Lower leg skin (tissue), 4 donors: ENCODE data around the gene DDN. TPM values are rescaled to one million over a fixed set of nuclear protein-coding genes. Genes with fewer than 3 reads are reported as not detected.

Experiments
- DNase-seq, 2 donors: peaks; one replicate each; pipeline ENCODE4 v3.0.0-alpha.2; 2019; ENCODE audit warnings: low spot score in 2 of 2
- H3K4me3 ChIP-seq: fragments of 200-600 bp; sonication (generic); 2 replicates; pipeline ENCODE4 v1.5.1; 2017; ENCODE audit warnings: mild to moderate bottlenecking, low read depth; ENCODE audit not compliant: poor library complexity, severe bottlenecking
- POLR2A ChIP-seq, 2 donors: fragments of 450-650 bp; IDR thresholded peaks; one replicate each; pipeline ENCODE4 v1.6.1; 2016 to 2017; ENCODE audit warnings: antibody characterized with exemption in 2 of 2, mild to moderate bottlenecking in 1 of 2, moderate library complexity in 1 of 2
- WGBS, 2 donors: methylation state at CpG; one replicate each; pipeline ENCODE4 v1.1.5; 2018; 5-methylcytosine and 5-hydroxymethylcytosine counted together
- intact Hi-C: fragments of 100-400 bp; cut with DNase I; formaldehyde crosslinking; loops from one replicate; pipeline ENCODE4 v1.15.0; 2023; ENCODE audit warnings: low total_unique reads
- total RNA-seq, 4 donors: library from RNA; depleted of rRNA; stranded (reverse); fragments of >200 nt; gene quantifications; one replicate each; pipeline ENCODE4 v1.1.0, GENCODE V29; 2016
- TF ChIP-seq, protein P1 (sequence below), 3 donors: fragments of 450-650 bp; IDR thresholded peaks; one replicate each; pipeline ENCODE4 v1.5.1; 2016; ENCODE audit warnings: antibody characterized with exemption in 3 of 3, mild to moderate bottlenecking in 3 of 3, moderate library complexity in 2 of 3

Gene DDN
- total RNA-seq, 4 donors from 2014 or later: 0.05 to 0.29 (median 0.13) TPM; not detected in 1

DNA sequence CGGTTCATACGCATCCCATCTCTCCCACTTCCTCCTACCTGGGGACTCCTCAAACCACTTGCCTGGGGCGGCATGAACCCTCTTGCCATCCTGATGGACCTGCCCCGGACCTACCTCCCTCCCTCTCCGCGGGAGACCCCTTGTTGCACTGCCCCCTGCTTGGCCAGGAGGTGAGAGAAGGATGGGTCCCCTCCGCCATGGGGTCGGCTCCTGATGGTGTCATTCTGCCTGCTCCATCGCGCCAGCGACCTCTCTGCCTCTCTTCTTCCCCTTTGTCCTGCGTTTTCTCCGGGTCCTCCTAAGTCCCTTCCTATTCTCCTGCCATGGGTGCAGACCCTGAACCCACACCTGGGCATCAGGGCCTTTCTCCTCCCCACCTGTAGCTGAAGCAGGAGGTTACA, 17.4 kb downstream of the DDN start:
- no peak overlapping the region for H3K4me3 ChIP-seq
- WGBS, 2 donors: 28 to 31% methylated on average over 13 of the region's 13 CpGs
- no peak for DNase-seq
- TF ChIP-seq POLR2A (IDR thresholded peaks at IDR 0.05): no peak
- TF ChIP-seq, protein P1, sequence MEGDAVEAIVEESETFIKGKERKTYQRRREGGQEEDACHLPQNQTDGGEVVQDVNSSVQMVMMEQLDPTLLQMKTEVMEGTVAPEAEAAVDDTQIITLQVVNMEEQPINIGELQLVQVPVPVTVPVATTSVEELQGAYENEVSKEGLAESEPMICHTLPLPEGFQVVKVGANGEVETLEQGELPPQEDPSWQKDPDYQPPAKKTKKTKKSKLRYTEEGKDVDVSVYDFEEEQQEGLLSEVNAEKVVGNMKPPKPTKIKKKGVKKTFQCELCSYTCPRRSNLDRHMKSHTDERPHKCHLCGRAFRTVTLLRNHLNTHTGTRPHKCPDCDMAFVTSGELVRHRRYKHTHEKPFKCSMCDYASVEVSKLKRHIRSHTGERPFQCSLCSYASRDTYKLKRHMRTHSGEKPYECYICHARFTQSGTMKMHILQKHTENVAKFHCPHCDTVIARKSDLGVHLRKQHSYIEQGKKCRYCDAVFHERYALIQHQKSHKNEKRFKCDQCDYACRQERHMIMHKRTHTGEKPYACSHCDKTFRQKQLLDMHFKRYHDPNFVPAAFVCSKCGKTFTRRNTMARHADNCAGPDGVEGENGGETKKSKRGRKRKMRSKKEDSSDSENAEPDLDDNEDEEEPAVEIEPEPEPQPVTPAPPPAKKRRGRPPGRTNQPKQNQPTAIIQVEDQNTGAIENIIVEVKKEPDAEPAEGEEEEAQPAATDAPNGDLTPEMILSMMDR (IDR thresholded peaks at IDR 0.05): no peak
- intact Hi-C loops: no loop called here

- no peak overlapping the region for H3K4me3 ChIP-seq
- no peak for TF ChIP-seq POLR2A (IDR thresholded peaks at IDR 0.05)
- TF ChIP-seq, protein P1 (IDR thresholded peaks at IDR 0.05): no peak
- no peak for DNase-seq
- intact Hi-C loops: no loop called here
- WGBS, 2 donors: 3 to 6% methylated on average over 38 to 64 of the region's 91 CpGs
Measured at GRCh38 chr12:48980953-48981756, 18.0 kb downstream of the DDN start.

DNA sequence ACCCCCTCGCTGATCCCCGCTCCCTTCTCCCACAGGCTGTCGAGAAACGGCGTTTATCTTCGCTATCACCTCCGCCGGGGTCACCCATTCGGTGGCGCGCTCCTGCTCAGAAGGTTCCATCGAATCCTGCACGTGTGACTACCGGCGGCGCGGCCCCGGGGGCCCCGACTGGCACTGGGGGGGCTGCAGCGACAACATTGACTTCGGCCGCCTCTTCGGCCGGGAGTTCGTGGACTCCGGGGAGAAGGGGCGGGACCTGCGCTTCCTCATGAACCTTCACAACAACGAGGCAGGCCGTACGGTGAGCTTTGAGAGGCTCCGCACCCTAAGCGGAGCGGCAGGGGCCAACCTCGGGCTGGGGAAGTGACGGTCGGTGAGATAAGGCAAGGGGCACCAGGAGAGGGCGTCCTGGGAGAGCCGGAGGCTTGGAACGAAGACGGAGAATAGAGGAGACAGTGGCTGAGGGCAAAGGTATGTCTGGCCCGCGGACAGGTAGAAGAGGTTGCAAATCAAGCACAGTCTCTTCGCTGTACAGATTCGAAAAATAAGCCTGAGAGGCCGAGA, 18.7 kb downstream of the DDN start:
- no peak overlapping the region for H3K4me3 ChIP-seq
- intact Hi-C loops: no loop called here
- WGBS, 2 donors: 1 to 3% methylated on average over 23 to 42 of the region's 46 CpGs
- no peak for TF ChIP-seq POLR2A (IDR thresholded peaks at IDR 0.05)
- TF ChIP-seq, protein P1 (IDR thresholded peaks at IDR 0.05): no peak
- no peak for DNase-seq

GRCh38 chr12:48979602-48980388, 19.4 kb downstream of the DDN start:
- intact Hi-C loops: no loop called here
- H3K4me3 ChIP-seq: no peak overlapping the region
- no peak for TF ChIP-seq POLR2A (IDR thresholded peaks at IDR 0.05)
- TF ChIP-seq, protein P1 (IDR thresholded peaks at IDR 0.05): no peak
- WGBS, 2 donors: 1% methylated on average over 37 to 48 of the region's 55 CpGs
- no peak for DNase-seq

GRCh38 chr12:48978741-48979601, 20.2 kb downstream of the DDN start:
- WGBS, 2 donors: 3 to 5% methylated on average over 38 to 39 of the region's 45 CpGs
- TF ChIP-seq POLR2A (IDR thresholded peaks at IDR 0.05): no peak
- TF ChIP-seq, protein P1 (IDR thresholded peaks at IDR 0.05): no peak
- DNase-seq: no peak
- no peak overlapping the region for H3K4me3 ChIP-seq
- intact Hi-C loops: no loop called here
